Amygdala (tissue), 56 donors: ENCODE measurements around the gene CAMK1.

Experiments
- DNase-seq, 56 donors: peaks; one replicate each; lab custom pipeline; 2025; lab: John Stamatoyannopoulos, UW

Gene CAMK1

DNA sequence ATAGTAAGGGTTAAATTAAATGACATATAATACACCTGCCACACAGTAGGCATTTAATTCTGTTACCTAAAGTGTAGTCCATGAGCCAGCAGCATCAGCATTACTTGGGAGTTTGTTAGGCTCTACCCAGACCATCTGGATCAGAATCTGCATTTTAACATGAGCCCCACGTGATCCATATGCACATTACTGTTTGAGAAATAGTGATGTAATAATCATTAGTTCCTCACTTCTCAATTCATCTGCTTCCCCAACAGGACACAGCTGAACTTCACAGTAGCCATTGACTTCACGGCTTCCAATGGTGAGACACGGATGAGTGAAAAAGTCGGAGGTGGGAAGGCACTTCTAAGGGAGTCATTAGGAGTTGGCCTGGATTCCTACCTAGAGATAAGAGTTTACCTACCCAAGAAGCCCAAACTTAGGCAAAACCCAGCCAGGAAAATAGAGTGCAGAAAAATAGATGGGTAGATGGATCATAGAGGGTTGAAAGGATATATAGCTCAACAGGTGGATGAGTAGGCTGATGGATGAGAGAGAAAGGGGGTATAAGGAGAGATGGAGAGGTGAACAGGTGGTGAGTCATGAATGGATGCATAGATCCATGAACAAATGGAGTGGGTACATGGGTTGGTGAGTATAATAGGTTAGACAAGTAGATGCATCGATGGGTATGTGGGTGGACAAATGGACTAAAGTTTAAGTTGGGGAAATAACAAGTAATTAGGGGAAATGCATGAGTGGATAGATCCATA is 52.8 kb downstream of the CAMK1 start:
- DNase-seq: no peak

DNA sequence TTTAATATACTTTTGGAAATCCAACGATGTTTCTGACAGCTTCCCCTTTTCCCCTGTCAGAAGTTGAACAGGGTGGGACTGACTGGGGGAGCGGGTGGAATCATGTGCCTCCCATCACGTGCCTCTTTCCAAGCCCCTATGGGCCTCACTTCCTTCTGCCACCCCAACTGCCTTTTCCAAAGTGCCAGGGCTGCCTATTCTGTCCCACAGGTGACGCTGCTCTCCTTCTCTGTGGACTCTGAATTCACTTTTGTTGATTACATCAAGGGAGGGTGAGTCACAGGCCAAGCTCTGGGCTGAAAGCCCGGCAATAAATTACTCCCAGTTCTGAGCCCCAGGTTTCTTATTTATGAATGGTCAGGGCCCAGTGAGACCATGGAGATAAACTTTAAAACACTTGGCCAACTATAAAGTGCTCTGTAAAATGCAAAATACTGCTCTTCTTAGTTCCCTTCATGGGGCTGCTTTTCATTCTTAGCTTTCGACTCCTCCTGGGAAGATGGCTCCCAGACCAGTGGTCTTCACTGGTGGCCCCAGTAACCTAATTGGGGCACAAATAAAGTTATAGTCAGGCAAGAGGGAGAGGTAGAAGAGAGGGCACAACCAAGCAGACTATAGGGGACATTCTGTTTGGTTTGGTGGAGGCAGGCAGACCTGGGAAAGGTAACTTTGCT is 53.8 kb downstream of the CAMK1 start:
- peak in 30 of 56 donors; percentile 9 to 58 (median 31) for DNase-seq

DNA sequence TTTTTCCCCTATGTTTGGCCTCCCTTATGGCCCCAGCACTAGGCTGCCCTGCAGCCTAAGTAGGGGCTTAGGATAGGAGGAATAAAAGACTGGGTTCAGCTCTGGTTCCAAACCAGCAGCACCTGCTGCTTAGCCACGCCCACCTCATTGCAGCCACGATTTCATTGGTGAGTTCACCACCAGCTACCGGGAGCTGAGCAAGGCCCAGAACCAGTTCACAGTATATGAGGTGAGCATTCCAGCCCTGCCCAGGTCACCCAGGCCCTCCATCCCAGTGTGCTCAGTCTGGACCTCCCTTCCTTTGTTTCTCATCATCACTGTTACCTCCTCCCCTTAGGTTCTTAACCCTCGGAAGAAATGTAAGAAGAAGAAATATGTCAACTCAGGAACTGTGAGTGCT is 54.6 kb downstream of the CAMK1 start:
- no peak for DNase-seq

DNA sequence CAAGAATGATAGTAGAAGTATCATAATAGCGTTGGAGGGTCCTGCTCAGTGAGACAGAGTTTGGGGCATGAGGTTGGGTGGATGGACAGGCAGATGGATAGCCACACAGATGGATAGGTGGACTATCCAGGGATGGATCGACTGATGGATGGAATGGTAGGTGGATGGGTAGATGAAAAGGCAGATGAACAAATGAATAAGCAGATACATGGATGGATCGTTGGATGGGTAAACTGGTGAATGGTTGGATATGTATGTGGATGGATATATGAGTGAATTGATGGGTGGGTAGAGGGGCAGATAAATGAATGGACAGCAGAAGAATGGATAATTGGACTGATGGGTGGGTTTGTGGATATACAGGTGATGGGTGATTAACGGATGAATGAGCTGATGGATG is 56.6 kb downstream of the CAMK1 start:
- no peak for DNase-seq

DNA sequence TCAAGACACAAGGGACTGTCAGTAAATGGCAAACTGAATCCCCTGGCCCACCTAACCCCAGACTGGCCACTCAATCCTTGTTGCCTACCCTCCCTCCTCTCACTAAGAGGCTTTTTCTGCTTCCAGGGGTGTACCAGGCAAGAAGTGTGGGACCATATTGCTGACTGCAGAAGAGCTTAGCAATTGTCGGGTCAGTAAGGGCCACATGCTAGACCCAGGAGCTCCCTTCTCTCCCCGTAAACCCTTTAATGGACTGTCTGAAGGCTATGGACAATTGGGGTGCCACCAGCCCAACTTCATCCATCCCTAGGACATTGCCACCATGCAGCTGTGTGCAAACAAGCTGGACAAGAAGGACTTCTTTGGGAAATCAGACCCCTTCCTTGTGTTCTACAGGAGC is 57.3 kb downstream of the CAMK1 start:
- no peak for DNase-seq

DNA sequence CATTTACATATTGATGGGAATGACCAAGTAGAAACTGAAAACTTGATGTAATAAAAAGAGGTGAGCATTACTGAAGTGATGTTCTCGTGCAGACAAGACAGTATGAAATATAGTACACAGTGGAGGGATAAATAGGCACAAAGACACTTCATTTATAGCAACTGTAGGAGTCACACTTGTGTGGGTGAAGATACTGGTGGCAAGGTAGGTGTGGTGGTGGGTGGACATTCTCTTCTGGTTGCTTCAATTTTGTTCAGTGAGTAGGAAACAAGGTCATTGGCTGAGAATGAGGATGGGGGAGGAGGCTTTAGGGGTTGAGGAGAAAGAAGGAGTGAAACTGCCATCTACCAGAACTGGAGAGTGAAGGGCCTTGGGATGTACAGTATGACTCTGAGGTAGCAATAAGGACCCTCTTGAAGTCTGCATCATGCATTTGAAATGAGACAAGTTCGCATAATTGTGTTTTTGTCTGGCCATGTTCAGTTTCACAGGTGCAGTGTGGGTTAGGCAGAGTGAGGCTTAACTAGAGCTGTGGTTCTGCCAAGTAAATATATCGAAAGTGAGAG is 59.5 kb downstream of the CAMK1 start:
- no peak for DNase-seq
